Measurements from ENCODE around the gene CARNS1. TPM values are rescaled to one million over a fixed set of nuclear protein-coding genes. Genes with fewer than 3 reads are reported as not detected.

CARNS1 gene
- total and polyA plus RNA-seq, 2 of the 8 experiments (the other 6 are each of a cell fraction or from before 2014, with no cell fraction given): 0.82 to 1.1 TPM

- TF ChIP-seq TAF7 (optimal IDR thresholded peaks at IDR 0.05; ENCODE audit: borderline replicate concordance, low read depth, low read length) (no peak), SIX5 (IDR thresholded peaks at IDR 0.05; ENCODE audit: low read depth, low read length) (no peak), JUN (IDR thresholded peaks at IDR 0.05; ENCODE audit: low read depth, low read length) (no peak), NRF1 (IDR thresholded peaks at IDR 0.05; ENCODE audit: low read depth, low read length) (no peak), CREB1 (IDR thresholded peaks at IDR 0.05) (no peak), RNF2 (IDR thresholded peaks at IDR 0.05; ENCODE audit: borderline replicate concordance, low read depth, low read length, missing control alignments, poor library complexity, severe bottlenecking) (no peak), GTF2F1 (IDR thresholded peaks at IDR 0.05; ENCODE audit: borderline replicate concordance, low read depth, low read length) (no peak), SIN3A (conservative IDR thresholded peaks at IDR 0.05 in 1 of 2, IDR thresholded peaks at IDR 0.05 in 1 of 2; ENCODE audit: low read depth in 1 of 2, low read length in 2 of 2) (no peak), KDM5A (IDR thresholded peaks at IDR 0.05; ENCODE audit: low read length) (no peak), CEBPB (IDR thresholded peaks at IDR 0.05; ENCODE audit: low read depth, low read length) (no peak)
Measured at GRCh38 chr11:67379061-67380058, 36.1 kb upstream of the CARNS1 start (continued).
